ENCODE measurements around the gene RELN.

GRCh38 chr7:103521937-103522336 is 467.5 kb downstream of the RELN start:
- TF ChIP-seq CTCF (IDR thresholded peaks at IDR 0.05): no peak
- TF ChIP-seq STAT6 (CRISPR knock-in tag; conservative IDR thresholded peaks at IDR 0.05; ENCODE audit: low read depth): no peak
